Measurements from ENCODE around the gene HDAC4.

DNA sequence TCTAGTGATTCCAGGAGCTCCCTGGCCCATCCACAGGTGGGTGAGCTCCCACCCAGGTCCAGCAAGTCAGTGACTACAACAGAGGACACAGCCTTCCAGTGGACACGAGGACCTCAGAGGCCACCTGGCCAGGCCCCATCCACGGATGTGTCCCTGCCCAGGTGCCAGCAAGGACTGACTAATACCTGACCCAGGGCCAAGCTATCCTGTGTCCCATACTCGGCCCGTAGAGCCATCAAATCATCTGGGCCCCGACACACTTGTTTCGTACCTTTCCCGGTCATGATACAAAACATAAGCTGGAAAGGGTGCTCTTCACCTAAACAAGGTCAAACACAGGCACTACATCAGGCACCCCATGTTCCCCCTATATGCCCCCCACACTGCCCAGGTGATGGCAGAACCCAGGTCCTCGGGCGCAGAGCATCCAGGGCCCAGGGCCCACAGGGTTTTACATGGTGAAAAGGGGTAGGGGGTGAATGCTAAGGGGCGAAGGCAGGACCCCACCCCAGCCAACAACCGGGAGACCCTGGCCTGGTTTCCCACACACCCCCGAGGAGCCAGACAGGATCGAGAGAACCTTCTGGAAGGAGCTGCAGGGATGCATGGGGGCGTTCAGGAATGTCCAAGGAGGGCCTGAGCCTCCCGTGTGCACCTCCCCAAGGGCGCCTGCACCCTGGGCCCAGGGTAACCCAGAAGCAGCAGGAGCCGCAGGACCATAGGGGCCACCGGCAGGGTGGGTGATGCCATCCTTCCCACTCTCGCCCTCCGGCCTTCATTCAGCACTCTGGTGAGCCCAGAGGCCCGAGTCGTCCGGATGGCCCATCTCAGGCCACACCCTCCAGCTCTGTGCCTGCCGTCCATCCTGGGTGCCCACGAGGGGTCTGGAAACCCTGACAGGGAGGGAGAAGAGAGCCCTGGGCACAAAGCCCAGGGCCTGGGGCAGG is 94.3 kb downstream of the HDAC4 start:
- TF ChIP-seq CTCF (conservative IDR thresholded peaks at IDR 0.05; ENCODE audit: low read depth in 2 of 2) (no peak), POLR2AphosphoS5 (IDR thresholded peaks at IDR 0.05; ENCODE audit: low read depth) (no peak)

Data from GM23338 (cell line).